Measurements from ENCODE around the gene RBBP9. TPM values are rescaled to one million over a fixed set of nuclear protein-coding genes. Genes with fewer than 3 reads are reported as not detected.
"Not testable (repeated sequence)": the region's sequence is repeated elsewhere in the genome, so short reads cannot be mapped to it uniquely, and the experiment has no call there.

The RBBP9 gene
- total RNA-seq, 2 experiments from 2014 or later = 15.8 to 17.5 TPM

DNA sequence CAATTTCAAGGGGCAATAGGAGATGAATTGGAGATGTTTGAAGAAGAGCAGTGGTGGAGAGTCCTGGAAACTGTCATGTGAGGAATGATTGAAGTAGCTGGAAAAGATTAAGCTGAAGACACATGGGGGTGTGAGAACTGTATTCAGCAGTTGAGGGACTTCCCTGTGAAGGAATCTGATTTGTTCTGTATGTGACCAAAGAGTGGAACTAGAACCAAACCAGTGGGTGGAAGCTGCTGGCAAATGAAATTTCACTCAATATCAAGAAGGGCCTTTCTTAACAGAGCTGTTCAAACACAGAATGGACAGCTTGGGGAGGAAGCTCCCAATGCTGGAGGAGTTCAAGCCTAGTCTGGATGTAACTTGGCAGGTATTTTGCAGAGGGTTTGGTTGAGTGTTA is 32.0 kb upstream of the RBBP9 start:
- Mint-ChIP-seq H3K36me3 (ENCODE audit: low read depth) (peaks cover 62% of the 10 kb centered on the region), H3K4me1 (ENCODE audit: low read depth) (no peaks in the 10 kb centered on the region), H3K4me3 (no peak overlapping the region), H3K9me3 (no peaks in the 10 kb centered on the region), H3K27ac (no peak overlapping the region), H3K27me3 (no peaks in the 10 kb centered on the region)
- no peak for ATAC-seq
- DNase-seq = no peak
- CTCF ChIA-PET = interaction anchor here (1.4 kb wide), 1 partner anchor 14 kb away, joined by 3 read pairs; no protein-coding TSS in a partner anchor
- intact Hi-C loops (cut with micrococcal nuclease) = no loop called here
- POLR2A ChIA-PET = interaction anchor here (0.8 to 1.3 kb wide), 2 partner anchors 22 to 25 kb away, joined by 3 to 6 read pairs; no protein-coding TSS in a partner anchor
- TF ChIP-seq, protein P1, sequence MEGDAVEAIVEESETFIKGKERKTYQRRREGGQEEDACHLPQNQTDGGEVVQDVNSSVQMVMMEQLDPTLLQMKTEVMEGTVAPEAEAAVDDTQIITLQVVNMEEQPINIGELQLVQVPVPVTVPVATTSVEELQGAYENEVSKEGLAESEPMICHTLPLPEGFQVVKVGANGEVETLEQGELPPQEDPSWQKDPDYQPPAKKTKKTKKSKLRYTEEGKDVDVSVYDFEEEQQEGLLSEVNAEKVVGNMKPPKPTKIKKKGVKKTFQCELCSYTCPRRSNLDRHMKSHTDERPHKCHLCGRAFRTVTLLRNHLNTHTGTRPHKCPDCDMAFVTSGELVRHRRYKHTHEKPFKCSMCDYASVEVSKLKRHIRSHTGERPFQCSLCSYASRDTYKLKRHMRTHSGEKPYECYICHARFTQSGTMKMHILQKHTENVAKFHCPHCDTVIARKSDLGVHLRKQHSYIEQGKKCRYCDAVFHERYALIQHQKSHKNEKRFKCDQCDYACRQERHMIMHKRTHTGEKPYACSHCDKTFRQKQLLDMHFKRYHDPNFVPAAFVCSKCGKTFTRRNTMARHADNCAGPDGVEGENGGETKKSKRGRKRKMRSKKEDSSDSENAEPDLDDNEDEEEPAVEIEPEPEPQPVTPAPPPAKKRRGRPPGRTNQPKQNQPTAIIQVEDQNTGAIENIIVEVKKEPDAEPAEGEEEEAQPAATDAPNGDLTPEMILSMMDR (IDR thresholded peaks at IDR 0.05) = no peak

DNA sequence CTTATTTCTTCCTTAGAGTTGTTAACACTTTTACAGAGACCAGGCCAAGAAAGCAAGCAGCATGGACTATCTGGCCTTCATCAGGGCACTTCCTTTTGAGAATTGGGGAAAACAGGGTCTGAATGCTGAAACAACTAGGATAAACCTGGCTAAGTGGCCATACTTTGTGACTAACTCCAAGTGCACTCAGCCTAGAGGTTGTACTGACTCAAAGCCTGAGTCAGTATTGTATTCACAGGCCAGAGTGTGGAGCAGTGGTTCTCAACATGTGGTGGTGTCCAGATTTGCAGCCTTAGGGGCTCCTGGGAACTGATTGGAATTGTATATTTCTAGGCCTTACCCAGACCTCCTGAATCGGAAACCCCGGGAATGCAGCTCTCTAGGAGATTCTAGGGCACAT is 30.8 kb upstream of the RBBP9 start:
- intact Hi-C loops (cut with micrococcal nuclease) = no loop called here

DNA sequence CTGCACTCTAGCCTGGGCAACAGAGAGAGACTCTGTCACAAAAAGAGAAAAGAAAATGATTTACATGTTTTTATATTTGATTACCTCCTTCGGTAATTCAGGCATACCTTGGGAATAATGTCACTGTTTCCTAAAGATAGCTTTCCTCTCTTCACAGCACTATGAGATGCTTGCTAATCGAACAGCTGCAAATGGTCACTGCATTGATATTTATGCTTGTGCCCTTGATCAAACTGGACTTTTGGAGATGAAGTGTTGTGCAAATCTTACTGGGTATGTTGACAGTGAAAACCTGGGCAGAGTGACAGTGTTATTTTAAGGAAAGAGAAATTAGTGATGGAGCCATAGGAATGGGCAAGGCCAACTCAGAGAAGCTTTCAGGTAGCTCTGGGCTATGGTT is 30.3 kb upstream of the RBBP9 start:
- H3K4me1 Mint-ChIP-seq (ENCODE audit: low read depth) = no peaks in the 10 kb centered on the region
- no peaks in the 10 kb centered on the region for H3K9me3 Mint-ChIP-seq
- ATAC-seq = no peak
- DNase-seq = no peak
- TF ChIP-seq, protein P1 (IDR thresholded peaks at IDR 0.05) = no peak
- H3K36me3 Mint-ChIP-seq (ENCODE audit: low read depth) = peaks cover 52% of the 10 kb centered on the region
- H3K4me3 Mint-ChIP-seq = no peak overlapping the region
- intact Hi-C loops (cut with micrococcal nuclease) = no loop called here
- ChIA-PET CTCF (no interaction called here), POLR2A (no interaction called here)
- no peak overlapping the region for H3K27ac Mint-ChIP-seq
- no peaks in the 10 kb centered on the region for H3K27me3 Mint-ChIP-seq

More for the DNA sequence above, 30.8 kb upstream of the RBBP9 start:
- DNase-seq (no peak), ATAC-seq (no peak)
- no peaks in the 10 kb centered on the region for H3K9me3 Mint-ChIP-seq
- H3K27ac Mint-ChIP-seq = no peak overlapping the region
- ChIA-PET POLR2A (no interaction called here), CTCF (no interaction called here)
- H3K4me1 Mint-ChIP-seq (ENCODE audit: low read depth) = no peaks in the 10 kb centered on the region
- H3K27me3 Mint-ChIP-seq = no peaks in the 10 kb centered on the region
- H3K36me3 Mint-ChIP-seq (ENCODE audit: low read depth) = peaks cover 57% of the 10 kb centered on the region
- no peak overlapping the region for H3K4me3 Mint-ChIP-seq
- TF ChIP-seq, protein P1 (IDR thresholded peaks at IDR 0.05) = no peak

DNA sequence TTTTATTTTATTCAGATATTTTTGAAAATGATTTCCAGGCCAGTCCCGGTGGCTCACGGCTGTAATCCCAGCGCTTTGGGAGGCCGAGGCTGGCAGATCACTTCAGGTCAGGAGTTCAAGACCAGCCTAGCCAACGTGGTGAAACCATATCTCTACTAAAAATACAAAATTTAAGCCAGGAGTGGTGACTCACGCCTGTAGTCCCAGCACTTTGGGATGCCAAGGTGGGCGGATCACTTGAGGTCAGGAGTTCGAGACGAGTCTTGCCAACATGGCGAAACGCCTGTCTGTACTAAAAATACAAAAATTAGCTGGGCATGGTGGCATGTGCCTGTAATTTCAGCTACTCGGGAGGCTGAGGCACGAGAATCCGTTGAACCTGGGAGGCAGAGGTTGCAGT is 29.7 kb upstream of the RBBP9 start:
- H3K27ac Mint-ChIP-seq; H3K27me3 Mint-ChIP-seq; H3K4me3 Mint-ChIP-seq; H3K4me1 Mint-ChIP-seq (ENCODE audit: low read depth); POLR2A ChIA-PET; DNase-seq; ATAC-seq; intact Hi-C loops (cut with micrococcal nuclease); H3K9me3 Mint-ChIP-seq: not testable (repeated sequence)
- CTCF ChIA-PET = interaction anchor here (1.4 kb wide), 1 partner anchor 40 kb away, joined by 3 read pairs; no protein-coding TSS in a partner anchor
- H3K36me3 Mint-ChIP-seq (ENCODE audit: low read depth) = peaks cover 46% of the 10 kb centered on the region

DNA sequence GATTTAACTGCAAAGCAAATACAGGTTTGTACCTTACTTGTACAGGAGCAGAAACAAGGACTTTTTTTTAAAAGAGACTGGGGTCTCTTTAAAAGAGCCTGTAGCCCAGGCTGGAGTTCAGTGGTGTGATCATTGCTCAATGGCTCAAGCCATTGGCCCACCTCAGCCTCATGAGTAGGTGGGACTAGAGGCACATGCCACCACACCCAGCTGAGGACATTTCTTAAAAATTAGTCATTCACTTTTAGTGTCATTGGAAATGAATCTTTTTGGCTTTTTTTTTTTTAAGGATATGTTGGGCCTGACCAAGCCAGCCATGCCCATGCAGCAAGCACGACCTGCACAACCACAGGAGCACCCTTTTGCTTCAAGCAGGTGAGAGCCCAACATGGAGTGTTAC is 27.6 kb upstream of the RBBP9 start:
- TF ChIP-seq, protein P1 (IDR thresholded peaks at IDR 0.05) = no peak
- Mint-ChIP-seq H3K27me3 (no peaks in the 10 kb centered on the region), H3K27ac (no peak overlapping the region), H3K4me3 (no peak overlapping the region), H3K36me3 (ENCODE audit: low read depth) (peaks cover 36% of the 10 kb centered on the region), H3K9me3 (no peaks in the 10 kb centered on the region), H3K4me1 (ENCODE audit: low read depth) (no peaks in the 10 kb centered on the region)
- DNase-seq (no peak), ATAC-seq (no peak)
- intact Hi-C loops (cut with micrococcal nuclease) = no loop called here
- POLR2A ChIA-PET = interaction anchor here (0.7 kb wide), 1 partner anchor 561 kb away, joined by 3 read pairs; no protein-coding TSS in a partner anchor
- CTCF ChIA-PET = no interaction called here

DNA sequence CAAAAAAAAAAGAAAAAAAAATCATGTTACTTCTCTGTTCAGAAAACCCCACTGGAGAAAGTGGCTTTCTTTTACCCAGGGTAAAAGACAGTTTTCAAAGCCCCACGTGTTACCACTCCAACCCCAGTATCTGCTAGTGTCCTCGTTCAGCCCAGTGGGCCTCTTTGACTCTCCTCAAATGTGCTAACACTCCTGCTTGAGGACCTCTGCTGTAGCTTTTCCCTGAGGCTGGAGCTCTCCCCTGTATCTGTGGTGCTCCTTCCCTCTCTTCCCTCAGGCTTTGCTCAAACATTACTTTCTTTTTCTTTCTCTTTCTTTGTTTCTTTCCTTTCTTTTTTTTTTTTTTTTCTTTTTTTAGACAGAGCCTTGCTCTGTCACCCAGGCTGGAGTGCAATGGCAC is 26.0 kb upstream of the RBBP9 start:
- DNase-seq (no peak), ATAC-seq (no peak)
- Mint-ChIP-seq H3K9me3 (no peaks in the 10 kb centered on the region), H3K36me3 (ENCODE audit: low read depth) (peaks cover 22% of the 10 kb centered on the region), H3K4me1 (ENCODE audit: low read depth) (no peaks in the 10 kb centered on the region), H3K27ac (no peak overlapping the region), H3K4me3 (no peak overlapping the region), H3K27me3 (no peaks in the 10 kb centered on the region)
- ChIA-PET POLR2A (no interaction called here), CTCF (no interaction called here)
- intact Hi-C loops (cut with micrococcal nuclease) = no loop called here
- TF ChIP-seq, protein P1 (IDR thresholded peaks at IDR 0.05) = no peak

DNA sequence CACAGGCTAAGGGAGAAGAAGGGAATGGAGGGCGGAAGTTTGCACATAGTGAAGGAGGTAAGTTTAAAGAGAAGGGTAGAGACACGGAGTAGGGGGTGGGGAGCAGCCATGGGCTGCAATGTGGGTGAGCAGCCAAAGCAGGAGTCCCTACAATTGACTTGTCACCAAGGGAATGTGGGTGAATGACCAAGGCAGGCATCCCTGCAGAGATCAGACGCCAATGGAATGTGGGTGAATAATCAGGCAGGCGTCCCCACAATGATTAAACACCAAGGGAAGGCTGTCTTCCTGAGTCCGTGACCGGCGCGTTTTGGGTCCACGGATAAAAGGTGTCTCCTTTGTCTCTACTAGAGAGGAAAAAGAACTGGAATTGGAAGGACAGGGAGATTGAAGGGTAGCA is 25.0 kb upstream of the RBBP9 start:
- CTCF ChIA-PET; H3K4me3 Mint-ChIP-seq; H3K4me1 Mint-ChIP-seq (ENCODE audit: low read depth); H3K27ac Mint-ChIP-seq; H3K27me3 Mint-ChIP-seq; DNase-seq; intact Hi-C loops (cut with micrococcal nuclease); H3K9me3 Mint-ChIP-seq; ATAC-seq: not testable (repeated sequence)
- POLR2A ChIA-PET = interaction anchor here (1.4 kb wide), 1 partner anchor 14 kb away, joined by 4 read pairs; the partner anchor contains the start of gene SEC23B
- peaks cover 18% of the 10 kb centered on the region for H3K36me3 Mint-ChIP-seq (ENCODE audit: low read depth)
